CD4-positive, alpha-beta T cell treated with Interleukin-6 at 100 ng/mL for 8 hours (primary cell): ENCODE results near the gene NAPSA.

Experiments used
- DNase-seq: peaks from one replicate; pipeline ENCODE4 v3.0.0-alpha.2; 2020; ENCODE audit warnings: mixed read lengths, low spot score

NAPSA gene

DNA sequence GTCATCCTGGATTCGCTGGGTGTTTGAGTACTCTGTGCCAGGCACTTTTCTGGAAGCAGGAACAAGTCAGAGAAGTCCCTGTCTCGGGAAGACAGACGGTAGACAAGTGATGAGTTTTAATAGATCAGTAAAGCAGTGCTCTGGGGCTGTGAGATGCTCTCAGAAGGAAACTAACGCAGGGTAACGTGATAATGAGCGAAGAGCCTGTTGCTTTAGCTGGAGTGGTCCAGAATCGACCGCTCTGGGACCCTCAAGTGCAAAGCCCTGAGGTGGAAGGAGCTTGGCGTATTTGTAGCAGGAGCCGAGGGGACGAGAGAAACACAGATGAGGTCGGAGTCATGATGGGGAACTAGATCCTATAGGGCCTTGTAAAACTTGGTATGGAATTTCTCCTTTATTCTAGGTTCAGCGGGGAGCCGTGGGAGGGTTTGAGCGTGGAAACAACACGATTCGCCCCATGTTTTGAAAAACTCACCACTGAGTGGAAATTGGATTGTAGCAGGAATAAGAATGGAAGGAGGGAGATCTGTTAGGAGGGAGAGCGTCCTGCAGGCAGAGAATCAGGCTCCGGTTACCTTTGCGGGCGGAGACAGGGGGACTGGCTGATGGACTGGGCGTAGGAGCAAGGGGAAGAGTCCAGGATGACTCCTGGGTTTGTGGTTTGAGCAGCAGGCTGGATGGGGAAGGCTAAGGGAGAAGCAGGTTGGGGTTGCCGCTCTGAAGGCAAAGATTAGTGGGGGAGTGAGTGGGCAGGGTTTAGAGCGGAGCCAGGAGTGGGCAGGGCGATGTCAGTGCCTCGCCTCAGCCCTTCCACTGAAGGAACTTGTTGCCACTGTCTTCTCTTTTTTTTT is 19.5 kb upstream of the NAPSA start:
- no peak for DNase-seq

DNA sequence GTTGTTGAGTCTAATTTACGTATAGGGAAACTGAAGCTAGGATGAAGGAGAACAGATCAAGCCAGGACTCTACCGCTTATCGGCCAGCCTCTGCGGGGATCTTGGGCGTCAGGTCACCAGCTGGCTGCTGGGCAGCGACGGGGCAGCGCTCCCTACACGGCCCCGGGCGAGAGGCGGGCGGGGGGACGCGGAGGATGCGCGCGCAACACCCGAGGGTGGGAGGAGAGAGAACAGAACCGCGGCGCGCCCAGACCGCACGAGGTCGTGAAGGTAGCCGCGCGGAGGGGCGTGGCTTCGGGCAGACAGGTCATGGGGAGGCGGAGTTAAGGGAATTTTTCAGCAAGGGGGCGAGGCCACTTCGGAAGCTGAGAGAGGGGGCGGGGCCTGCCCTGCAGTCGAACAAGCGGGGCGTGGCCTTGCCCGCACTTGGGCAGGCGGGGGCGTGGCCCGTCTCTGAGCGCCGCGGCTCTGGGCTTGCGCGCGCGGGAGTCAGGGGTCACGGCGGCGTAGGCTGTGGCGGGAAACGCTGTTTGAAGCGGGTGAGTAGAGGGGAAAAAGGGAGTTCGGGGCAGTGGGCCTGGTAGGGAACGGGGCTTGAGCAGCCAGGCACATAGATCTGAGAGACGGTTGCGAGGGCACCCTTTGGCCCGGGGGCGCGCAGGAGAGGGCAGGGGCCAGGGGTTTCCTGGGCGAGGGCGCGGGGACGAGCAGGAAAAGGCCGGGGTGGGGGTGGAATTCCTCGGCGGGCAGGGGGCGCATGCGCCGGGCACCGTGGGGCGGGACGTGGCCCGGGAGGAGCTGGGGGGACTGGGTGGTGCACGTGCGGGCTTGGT is 18.6 kb upstream of the NAPSA start, which contains the start of gene POLD1:
TSS of gene POLD1 (plus strand) at position 496 of the 833 bp plus-strand sequence. CDS start 14,505 bp downstream, outside the sequence.
- DNase-seq, result peak; percentile 99

DNA sequence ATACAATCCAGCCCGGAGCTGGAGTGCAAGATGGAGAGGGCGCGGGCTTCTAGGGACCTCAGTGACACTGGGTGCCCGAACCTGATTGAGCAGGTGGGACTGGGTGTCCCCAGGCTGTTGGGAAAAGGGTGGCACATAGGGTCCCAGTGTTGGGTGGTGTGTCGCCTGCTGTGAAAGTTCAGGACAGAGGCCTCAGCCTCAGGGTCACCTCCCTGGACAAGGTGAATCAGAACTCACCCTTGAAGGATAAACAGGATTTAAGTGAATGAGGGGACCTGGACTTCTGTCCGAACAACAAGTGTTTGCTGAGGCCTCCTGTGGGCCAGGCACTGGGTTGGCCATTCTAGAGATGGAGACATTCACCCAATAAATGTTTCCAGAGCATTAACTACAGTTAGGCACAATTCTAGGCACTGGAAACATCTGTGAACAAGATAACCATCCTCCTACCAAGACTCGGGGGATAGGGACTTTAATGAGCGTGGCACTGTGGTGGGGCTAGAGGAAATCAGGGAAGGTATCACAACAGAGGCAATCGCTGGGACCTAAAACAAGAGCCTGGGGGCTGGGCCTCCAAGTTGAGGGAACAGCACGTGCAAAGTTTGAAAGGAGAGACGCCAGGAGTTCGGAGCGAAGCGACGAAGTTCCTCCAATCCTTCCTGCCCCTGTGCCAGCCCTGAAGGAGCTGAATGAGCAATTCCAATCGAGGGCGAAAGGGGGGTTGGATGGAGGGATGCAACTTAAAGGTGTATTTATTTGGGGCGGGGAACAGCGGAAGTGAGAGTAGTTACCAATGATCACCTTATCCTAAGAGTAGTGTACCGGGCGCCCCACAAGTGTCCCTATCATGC is 17.8 kb upstream of the NAPSA start:
- no peak for DNase-seq

DNA sequence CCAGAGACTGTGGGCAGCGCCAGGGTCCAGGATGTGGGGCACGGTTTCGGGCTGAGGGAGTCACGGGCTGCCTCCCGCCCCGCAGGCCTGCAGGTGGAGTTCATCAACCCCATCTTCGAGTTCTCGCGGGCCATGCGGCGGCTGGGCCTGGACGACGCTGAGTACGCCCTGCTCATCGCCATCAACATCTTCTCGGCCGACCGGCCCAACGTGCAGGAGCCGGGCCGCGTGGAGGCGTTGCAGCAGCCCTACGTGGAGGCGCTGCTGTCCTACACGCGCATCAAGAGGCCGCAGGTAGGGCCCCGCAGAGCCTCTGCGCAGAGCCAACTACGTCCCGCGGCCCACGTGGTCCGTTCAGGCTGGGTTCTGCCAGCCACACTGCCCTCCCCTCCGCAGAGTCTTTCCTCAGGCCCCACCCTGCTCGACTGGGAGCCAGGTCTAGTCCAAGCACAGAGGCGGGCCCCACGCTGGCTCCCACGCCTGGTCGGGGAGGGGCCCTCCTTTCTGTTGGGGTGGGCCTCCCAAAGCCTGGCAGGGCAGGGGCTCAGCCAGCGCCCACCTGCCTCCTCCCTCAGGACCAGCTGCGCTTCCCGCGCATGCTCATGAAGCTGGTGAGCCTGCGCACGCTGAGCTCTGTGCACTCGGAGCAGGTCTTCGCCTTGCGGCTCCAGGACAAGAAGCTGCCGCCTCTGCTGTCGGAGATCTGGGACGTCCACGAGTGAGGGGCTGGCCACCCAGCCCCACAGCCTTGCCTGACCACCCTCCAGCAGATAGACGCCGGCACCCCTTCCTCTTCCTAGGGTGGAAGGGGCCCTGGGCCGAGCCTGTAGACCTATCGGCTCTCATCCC is 16.7 kb upstream of the NAPSA start:
- no peak for DNase-seq

DNA sequence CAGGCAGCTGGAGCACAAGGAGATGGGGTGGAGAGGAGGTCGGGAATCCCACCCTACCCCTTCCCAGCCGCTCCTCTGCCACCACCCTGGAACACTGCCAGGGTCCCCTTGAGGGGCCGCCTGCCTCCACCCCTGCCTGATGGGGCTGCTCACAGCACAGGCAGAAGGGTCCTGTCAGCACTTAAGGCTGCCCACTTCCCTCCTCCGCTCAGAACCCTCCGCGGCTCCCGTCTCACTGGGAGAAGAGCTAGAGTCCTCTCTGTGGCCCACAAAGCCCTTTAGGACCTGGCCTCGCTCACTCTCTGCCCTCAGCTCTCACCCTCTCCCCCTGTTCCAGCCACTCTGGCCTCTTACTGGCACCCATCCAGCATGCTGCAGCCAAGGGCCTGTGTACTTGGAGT is 15.3 kb upstream of the NAPSA start:
- no peak for DNase-seq

DNA sequence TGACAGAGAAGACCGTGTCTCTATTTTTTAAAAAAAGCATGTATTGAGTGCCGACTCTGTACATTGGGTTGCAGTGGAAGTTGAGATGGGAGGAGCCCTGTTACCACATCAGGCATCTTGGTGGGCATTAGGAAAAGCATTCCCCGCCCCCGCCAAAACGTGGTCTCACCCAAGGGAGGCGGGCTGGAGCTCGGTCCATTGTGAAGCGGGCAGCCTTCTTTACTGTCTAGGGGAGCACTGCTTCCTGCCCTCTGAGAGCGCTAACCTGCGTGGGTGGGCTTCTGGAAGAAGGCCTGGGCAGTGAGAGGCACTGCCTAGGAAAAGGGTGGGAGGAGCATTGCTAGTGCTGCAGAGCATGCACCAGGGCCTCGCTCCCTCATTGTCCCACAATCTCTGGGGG is 14.7 kb upstream of the NAPSA start:
- DNase-seq, result no peak

DNA sequence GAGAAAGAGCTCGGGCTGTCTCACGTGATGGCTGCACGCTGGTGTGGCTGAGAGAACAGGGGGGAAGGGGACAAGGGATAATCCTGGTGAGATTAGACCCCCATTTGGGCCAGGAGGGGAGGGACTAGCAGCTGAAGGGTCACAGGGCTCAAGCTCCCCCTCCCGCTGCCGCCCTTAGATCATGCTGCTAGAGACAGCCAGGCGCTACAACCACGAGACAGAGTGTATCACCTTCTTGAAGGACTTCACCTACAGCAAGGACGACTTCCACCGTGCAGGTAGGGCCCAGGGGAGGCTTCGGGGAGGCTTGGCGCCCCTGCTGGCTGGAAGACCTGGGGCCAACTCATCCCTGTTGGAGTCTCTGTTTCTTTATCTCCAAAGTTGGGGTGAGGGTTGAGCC is 14.2 kb upstream of the NAPSA start:
- no peak for DNase-seq

DNA sequence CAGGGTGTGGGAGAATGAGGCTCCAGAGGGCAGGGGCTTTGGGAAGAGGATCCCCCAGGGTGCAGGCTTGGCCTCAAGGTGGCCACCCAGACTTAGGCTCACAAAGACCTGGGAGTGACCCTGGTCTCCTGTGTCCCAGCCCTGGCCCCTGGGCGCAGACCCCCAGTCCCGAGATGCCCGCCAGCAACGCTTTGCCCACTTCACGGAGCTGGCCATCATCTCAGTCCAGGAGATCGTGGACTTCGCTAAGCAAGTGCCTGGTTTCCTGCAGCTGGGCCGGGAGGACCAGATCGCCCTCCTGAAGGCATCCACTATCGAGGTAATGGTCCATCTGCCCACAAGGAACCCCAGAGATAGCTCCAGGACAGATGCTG is 13.4 kb upstream of the NAPSA start:
- DNase-seq, result no peak

DNA sequence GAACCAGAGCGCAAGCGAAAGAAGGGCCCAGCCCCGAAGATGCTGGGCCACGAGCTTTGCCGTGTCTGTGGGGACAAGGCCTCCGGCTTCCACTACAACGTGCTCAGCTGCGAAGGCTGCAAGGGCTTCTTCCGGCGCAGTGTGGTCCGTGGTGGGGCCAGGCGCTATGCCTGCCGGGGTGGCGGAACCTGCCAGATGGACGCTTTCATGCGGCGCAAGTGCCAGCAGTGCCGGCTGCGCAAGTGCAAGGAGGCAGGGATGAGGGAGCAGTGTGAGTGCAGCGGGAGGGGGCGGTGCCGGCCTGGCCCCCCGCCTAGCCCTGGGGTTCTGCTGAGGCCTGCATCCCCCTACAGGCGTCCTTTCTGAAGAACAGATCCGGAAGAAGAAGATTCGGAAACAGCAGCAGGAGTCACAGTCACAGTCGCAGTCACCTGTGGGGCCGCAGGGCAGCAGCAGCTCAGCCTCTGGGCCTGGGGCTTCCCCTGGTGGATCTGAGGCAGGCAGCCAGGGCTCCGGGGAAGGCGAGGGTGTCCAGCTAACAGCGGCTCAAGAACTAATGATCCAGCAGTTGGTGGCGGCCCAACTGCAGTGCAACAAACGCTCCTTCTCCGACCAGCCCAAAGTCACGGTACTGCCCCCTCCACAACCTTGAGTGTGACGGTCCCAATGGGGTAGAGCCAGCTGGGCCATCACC is 12.9 kb upstream of the NAPSA start:
- no peak for DNase-seq

DNA sequence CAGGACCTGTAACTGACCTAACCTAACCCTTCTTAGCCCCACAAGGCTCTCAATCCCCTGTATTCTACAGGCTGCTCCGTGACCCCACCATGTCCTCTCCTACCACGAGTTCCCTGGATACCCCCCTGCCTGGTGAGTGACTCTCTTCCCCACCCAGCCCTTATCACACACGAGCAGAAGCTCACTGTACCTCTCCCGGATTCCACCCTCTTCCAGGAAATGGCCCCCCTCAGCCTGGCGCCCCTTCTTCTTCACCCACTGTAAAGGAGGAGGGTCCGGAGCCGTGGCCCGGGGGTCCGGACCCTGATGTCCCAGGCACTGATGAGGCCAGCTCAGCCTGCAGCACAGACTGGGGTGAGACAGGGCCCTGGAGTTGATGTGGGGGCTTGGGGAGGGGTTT is 12.1 kb upstream of the NAPSA start:
- DNase-seq, result no peak

DNA sequence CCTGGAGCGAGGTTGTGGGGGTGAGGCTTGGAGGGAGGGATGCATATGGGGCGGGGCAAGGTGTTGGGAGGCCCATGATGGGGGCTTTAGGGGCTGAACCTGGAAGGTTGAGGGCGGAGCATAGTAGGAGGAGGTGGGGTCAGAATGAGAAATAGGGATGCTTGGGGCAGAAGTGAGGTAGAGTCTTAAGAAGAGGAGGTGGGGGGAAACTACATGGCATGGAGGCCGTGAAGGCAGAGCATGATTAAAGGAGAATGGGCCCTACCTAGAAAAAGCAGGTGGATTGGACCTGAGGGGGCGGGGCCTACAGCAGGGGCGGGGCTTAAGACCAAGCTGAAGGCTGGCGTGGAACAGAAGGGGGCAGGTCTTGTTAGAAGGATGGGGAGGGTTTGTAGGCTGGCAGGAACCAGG is 11.6 kb upstream of the NAPSA start:
- peak; percentile 38 for DNase-seq

DNA sequence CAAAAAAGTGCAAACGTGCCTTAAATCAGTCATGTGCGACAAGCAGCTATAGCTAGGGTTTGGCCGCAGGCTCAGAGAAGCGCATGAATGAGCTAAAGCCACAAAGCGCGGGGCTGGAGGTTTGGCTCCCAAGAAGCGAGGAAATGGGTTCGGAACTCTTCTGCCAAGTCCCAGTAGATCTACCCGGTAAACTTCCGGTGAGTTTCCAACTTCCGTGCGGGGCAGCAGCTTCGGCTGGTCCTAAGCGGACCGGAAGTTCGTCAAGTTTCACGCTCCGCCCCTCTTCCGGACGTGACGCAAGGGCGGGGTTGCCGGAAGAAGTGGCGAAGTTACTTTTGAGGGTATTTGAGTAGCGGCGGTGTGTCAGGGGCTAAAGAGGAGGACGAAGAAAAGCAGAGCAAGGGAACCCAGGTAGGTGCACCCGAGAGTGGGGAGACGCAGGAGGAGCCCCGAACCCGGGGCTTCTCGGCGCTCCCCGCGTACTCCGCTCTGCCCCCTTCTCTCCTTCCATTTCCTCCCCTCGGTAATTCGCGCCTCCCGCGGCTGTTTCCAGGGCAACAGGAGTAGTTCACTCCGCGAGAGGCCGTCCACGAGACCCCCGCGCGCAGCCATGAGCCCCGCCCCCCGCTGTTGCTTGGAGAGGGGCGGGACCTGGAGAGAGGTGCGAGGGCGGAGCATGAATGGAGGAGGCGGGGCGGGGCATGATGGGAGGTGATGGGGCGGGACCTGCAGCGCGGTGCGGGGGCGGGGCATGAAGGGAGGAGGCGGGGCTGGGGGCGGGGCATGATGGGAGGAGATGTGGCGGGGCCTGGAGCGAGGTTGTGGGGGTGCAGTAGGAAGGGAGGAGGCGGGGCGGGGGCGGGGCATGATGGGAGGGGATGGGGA is 11.0 kb upstream of the NAPSA start, which contains the start of gene NR1H2:
TSS of gene NR1H2 (plus strand) at position 292 of the 885 bp plus-strand sequence. CDS start 1,149 bp downstream, outside the sequence.
- peak; percentile 95 for DNase-seq

DNA sequence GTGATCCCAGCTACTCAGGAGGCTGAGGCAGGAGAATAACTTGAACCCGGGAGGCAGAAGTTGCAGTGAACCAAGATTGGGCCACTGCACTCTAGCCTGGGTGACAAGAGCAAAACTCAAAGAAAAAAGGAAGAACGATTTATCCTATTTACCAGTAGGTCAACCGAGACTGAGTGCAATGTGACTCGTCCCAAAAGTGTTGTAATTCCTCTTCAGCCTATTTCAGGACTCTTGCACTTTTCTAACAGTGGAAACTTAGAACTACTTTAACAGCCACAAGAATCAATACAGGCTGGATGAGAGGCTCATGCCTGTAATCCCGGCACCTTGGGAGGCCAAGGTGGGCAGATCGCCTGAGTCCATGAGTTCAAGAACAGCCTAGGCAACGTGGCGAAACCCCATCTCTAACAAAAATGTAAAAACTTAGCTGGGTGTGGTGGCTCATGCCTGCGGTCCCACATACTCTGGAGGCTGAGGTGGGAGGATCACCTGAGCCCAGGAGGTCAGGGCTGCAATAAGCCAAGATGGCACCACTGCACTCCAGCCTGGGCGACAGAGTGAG is 6.6 kb upstream of the NAPSA start:
- DNase-seq, result no peak

DNA sequence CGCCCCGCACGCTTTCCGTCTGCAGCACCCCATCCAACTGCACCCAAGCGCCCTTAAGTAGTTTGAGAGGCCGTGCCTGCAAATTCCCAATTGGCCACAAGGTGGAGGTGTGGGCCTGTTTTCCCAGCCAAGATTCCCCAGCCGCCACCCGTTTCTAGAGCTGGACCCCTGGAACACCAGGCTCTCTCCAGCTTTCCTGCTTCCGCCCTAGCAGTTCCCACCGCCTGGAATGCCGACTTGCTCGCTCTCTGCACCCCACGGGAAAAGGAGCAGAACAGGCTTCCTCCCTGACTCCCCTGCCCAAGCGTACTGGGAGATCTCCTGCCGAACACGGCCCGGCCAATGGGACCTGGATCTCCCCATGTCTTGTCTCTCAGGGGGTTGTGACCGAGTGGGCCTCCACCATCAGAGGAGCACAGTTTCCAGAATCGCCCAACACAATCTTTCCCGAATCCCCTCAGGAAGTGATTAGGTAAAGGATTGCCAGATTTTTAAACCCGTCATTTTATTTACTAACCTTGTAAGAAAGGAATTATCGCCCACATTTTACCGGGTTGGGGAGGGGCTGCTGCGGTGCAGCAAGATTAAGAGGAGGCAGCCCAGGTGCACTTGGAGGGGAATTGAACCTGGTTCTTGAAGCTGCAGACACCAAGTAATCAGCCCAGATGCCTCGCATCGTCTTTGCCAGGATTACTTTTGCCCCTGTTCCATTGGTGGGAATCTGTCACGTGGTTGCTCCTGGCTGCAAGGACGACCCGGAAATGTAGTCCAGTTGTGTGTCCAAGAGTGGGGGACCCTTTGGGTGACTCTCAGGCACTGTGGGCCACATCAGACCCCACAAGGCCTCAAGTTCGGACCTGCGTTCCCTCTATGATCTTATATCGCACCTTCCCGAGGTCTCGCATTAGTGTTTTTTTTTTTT is 3.5 kb upstream of the NAPSA start:
- DNase-seq, result peak; percentile 80

DNA sequence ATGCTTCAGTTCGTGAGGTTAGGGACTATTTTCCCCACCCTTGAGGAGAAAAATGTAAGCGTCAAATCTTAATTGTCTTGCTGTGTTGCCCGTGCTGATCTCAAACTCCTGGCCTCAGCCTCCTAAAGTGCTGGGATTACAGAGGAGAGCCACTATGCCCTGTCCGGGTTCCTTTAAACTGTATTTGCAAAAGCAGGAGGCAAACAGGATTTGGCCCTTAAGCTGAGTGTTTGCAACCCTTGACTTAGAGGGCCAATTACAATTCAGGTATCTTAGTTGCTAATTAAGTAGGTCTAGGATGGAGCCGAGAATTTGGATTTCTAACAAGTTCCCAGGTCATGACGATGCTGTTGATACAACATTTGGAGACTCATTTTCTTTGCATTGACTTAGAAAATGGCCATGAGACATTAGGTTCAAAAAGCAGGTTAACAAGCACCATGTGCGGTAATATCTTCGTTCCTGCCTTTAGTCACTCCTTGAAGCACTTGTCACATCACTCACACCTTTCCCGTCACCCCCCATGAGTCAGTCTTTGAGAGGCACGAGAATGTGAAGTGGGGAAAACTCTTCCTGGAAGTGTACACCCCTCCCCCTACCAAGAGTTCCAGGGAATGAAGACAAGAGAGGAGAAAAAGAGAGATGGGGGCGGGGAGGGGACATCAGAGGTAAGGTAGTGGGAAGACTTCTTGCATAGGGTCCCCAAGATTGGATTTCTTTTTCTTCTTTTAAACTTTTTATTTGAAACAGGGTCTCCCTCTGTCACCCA is 2.6 kb downstream of the NAPSA start:
- DNase-seq, result no peak

DNA sequence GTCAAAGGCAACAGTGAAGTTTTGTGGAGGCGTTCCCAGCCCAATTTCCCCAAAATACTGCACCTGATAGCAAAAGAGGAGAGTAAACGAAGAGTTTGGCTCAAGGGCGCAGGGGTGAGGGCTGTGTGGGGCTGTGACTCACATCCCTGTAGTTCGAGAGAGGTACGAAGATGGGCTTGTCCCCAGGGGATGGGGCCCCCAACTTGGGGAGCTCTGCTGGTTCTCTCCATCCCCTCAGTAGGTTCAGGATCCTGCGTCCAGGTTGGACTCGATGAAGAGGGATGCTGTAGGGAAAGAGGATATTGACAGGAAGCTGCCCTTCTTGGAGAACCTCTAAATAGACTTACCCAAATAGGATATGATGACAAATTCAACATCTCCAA is 3.4 kb downstream of the NAPSA start:
- DNase-seq, result no peak

DNA sequence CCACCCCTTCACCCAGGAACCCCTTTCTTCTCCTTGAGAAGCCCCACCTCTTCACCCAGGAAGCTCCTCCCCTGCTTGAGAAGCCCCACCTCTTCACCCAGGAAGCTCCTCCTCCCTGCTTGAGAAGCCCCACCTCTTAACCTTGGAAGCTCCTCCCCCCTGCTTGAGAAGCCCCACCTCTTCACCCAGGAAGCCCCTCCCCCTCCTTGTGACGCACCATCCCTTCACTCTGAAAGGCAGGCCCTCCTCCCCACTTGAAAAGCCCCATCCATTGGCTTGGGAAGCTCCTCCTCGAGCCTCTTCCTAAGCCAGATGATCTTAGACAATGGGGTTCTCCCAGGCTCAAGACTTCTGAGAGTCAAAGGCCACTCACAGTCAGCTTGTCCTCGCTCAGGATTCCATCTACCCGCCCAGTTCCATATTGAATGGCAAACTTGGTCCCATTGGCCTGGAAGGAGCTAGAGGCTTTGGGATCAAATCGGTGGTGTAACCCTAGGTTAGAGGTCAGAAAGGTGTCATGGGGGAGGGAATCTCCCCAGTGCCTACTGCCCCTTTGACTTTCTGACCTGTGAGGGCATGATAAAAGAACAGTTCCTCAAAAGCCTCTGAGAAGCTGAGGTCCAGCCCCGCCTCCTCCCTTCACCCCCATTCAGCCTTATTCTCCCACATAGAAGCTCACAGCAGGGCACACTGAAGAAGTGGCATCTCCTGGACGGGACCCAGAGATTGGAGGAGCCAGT is 4.0 kb downstream of the NAPSA start:
- no peak for DNase-seq
